Mucosa of rectum (tissue), 2 donors: ENCODE results near the gene EFCAB6.

Experiments
- H3K27ac ChIP-seq, 2 donors: one replicate each; pipeline ENCODE4 v1.7.0; 2013; ENCODE audit warnings: inconsistent platforms in 2 of 2, low read depth in 2 of 2, low read length in 2 of 2
- H3K27me3 ChIP-seq, 2 donors: one replicate each; pipeline ENCODE4 v1.7.0; 2013; ENCODE audit warnings: low read length in 2 of 2; ENCODE audit not compliant: control insufficient read depth in 2 of 2, insufficient read depth in 2 of 2
- H3K36me3 ChIP-seq, 2 donors: one replicate each; pipeline ENCODE4 v1.7.0; 2013; ENCODE audit warnings: low read length in 2 of 2; ENCODE audit not compliant: control insufficient read depth in 2 of 2, insufficient read depth in 2 of 2
- H3K4me1 ChIP-seq, 2 donors: one replicate each; pipeline ENCODE4 v1.7.0; 2013; ENCODE audit warnings: low read length in 2 of 2, mild to moderate bottlenecking in 1 of 2; ENCODE audit not compliant: control insufficient read depth in 2 of 2, insufficient read depth in 2 of 2
- H3K4me3 ChIP-seq, 2 donors: one replicate each; pipeline ENCODE4 v1.7.0; 2013; ENCODE audit warnings: low read length in 2 of 2
- H3K9ac ChIP-seq, 2 donors: one replicate each; pipeline ENCODE4 v1.7.0; 2013; ENCODE audit warnings: low read length in 2 of 2, low read depth in 1 of 2, mild to moderate bottlenecking in 1 of 2
- H3K9me3 ChIP-seq, 2 donors: one replicate each; pipeline ENCODE4 v1.7.0; 2013; ENCODE audit warnings: low read length in 2 of 2; ENCODE audit not compliant: control insufficient read depth in 2 of 2
- donor health status: healthy.
- donor health status: Normal muscosa, but diverticular disease.

The EFCAB6 gene

GRCh38 chr22:43479301-43479950 is 332.7 kb downstream of the EFCAB6 start:
- no peaks in the 10 kb centered on the region for H3K4me1 ChIP-seq
- no peaks in the 10 kb centered on the region for H3K9me3 ChIP-seq
- H3K36me3 ChIP-seq: no peaks in the 10 kb centered on the region
- no peak overlapping the region for H3K4me3 ChIP-seq
- no peak overlapping the region for H3K27ac ChIP-seq
- H3K9ac ChIP-seq: no peak overlapping the region
- H3K27me3 ChIP-seq: no peaks in the 10 kb centered on the region
